ENCODE data around the gene RPRD1A.
"Not testable (repeated sequence)": the region's sequence is repeated elsewhere in the genome, so short reads cannot be mapped to it uniquely, and the experiment has no call there.

RPRD1A gene, protein sequence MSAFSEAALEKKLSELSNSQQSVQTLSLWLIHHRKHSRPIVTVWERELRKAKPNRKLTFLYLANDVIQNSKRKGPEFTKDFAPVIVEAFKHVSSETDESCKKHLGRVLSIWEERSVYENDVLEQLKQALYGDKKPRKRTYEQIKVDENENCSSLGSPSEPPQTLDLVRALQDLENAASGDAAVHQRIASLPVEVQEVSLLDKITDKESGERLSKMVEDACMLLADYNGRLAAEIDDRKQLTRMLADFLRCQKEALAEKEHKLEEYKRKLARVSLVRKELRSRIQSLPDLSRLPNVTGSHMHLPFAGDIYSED

DNA sequence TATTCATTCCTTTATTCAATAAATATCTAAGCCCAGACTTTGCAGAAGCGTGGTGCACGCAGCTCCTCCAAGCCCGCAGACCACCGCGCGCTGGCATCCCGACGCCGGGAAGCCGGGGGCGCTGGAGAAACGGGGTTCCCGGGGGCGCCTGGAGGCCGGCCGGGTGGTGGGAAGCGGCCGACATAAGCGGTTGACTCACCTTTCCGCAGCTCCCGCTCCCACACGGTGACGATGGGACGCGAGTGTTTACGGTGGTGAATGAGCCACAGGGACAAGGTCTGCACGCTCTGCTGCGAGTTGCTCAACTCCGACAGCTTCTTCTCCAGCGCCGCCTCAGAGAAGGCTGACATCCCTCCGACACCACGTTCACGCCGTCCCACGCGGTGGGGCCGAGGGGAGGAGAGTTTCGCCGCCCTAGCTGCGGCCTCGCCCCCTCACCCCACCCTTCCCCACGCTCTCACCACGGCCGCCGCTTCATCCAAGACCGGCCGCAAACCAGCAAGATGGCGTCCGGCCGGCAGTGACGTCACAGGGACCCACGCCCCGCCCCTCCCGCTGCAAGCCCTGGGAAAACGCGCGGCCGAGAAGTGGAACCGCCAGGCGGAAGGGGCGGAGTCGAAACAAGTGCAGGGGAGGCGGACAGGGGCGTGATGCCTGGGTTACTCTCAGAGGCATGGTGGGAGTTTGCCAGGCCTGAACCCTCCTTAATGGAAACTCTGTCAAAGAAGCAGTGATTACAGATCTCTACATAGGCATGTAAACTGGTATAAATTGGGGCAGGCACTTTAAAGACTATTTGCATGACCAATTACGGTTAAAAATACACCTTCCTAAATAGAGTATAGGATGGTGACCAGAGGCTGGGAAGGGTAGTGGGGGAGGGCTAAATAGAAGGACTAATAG, at the start of gene RPRD1A:
Gene RPRD1A, minus strand, starts transcription at position 505 of the 903 bp plus-strand sequence. Its CDS starts 155 bp downstream, at position 350.
- DNase-seq: peak; percentile 98

- DNase-seq: not testable (repeated sequence)
Measured at GRCh38 chr18:36116771-36117170, 49.4 kb upstream of the RPRD1A start.

- no peak for DNase-seq
Measured at GRCh38 chr18:36114738-36115137, 47.4 kb upstream of the RPRD1A start.

DNA sequence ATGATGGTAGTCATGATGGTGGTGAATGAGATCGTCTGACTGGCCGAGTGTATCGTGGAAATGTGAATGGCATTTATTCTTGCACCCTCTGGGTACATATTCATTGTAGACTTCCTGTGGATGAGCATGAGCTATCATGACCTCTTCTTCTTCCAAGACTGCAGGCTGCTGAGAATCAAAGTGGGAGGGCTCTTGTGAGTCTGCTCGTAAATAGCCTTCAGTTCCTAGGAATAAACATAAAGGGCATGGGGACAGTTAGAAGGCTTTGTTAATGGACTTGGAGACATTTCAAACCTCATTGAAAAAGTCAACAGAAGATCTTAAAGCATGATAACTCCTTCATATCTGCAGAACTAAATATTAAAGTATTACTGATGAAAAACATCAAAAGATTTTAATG, 46.9 kb upstream of the RPRD1A start:
- DNase-seq: no peak

- no peak for DNase-seq
Measured at GRCh38 chr18:36112302-36112701, 44.9 kb upstream of the RPRD1A start.

DNA sequence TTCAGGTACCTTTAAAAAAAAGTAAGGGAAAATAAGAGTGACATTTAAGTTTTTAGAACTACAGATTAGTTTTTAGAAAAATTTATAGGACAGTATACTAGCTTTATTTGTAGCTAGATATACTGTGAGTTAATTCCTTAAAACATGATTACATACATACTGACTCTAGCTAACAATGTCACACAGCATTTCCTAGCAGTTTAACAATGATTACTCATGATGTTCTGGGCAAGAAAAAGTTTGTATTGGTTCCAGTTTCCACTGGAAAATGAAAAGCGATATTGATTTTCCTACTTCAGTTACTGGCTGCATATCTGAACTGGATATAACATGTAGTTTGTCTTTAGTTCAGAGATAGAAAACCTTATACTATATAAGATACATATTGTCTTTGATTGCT, 42.4 kb upstream of the RPRD1A start:
- DNase-seq: no peak

DNA sequence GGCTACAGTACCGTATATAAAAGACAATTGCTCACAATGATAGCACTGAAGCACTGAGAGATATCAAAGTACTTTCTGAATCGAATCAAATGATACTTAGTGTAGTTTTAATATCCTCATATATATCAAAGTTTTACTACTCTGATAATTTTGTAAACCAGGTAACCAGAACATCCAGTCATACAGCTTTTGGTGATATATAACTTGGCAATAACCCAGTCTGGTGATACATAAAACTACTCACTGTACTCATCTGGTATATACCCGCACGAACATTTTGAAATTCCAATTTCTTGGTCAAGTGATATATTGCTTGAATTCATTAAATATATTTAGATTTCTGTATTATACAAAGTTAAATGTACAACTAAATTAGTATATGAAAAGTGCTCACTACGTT, 41.2 kb upstream of the RPRD1A start:
- DNase-seq: no peak

GRCh38 chr18:36108196-36108595, 40.8 kb upstream of the RPRD1A start:
- DNase-seq: no peak

DNA sequence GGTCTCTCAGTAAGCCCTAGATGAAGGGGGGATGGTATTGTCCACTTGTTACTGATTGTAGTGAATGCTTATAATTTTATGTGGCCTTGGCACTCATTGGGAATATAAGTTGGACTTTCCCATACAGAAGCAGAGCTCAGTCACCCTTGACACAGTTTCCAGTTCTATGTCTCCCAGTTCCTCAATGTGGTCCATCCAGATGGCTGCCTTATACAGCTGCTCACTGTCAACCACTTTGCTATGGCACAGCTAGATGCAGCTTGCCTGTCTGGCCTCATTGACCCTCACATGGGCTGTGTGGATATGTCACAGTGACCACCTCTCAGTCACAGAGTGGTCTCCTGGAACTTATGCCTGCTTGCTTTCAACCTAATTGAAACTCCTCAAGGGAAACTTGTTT, 40.1 kb upstream of the RPRD1A start:
- DNase-seq: no peak

- DNase-seq: no peak
Measured at GRCh38 chr18:36104749-36105148, 37.4 kb upstream of the RPRD1A start.

DNA sequence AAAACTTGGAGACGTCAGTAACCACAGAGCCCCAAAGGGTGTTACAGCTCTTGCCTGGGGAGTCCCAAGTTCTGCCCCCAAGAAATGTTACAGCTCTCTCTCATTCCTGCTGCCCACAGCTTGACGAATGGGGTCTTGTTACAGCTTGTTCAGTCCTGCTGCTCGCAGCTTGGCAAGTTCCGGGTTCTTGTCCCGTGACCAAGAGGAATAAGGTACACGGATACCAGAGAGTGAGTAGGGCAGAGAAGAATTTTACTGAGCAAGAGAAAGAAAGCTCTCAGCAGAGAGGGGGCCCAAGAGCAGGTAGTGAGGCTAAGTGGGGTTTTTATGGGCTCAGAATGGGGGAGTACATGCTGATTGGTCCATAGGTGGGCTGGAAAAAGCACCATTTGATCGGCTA, 34.6 kb upstream of the RPRD1A start:
- no peak for DNase-seq

DNA sequence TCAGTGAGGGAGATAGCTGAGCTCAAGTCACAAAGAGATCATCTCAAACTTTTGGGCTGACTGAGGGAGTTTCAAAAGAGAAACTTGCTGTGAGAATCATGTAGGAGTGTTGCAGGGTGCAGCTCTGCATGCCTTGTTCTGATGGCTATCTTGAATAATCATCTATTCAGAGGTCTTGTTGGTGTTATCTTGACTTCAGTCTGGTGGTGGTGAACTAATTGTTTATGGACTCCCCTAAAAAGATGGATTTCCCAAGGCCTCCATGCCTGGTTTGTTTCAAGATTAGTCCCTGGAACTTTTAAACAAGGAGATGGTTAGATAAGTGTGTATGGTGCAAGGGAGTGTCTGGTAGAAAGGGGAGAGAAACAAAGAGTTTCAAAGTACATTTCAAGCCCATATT, 32.0 kb upstream of the RPRD1A start:
- no peak for DNase-seq

GRCh38 chr18:36096955-36097354, 29.6 kb upstream of the RPRD1A start:
- no peak for DNase-seq

DNA sequence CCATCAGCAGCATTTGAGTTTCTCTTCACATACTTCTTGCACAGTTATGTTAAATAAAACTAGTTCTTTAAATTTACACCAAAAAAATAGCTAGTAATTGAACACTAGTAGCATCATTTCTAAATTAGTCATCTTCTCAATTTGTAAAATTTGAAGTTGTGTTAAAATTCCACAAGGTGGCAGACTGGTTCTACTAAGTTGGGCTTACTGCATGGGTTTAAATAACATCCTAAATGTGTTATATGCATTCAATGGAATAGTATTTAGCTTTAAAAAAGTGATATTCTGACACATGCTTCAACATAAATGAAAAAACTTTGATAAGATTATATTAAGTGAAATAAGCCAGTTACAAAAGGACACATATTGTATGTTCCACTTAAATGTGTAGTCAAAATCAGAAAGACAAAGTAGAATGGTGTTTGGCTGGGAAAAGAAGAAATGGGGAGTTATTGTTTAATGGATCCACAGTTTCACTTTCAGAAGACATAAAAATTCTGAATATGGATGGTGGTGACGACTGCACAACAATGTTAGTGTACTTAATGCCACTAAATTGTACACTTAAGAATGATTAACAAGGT, 28.7 kb upstream of the RPRD1A start:
- DNase-seq: no peak

GRCh38 chr18:36094431-36094830, 27.1 kb upstream of the RPRD1A start:
- no peak for DNase-seq

DNA sequence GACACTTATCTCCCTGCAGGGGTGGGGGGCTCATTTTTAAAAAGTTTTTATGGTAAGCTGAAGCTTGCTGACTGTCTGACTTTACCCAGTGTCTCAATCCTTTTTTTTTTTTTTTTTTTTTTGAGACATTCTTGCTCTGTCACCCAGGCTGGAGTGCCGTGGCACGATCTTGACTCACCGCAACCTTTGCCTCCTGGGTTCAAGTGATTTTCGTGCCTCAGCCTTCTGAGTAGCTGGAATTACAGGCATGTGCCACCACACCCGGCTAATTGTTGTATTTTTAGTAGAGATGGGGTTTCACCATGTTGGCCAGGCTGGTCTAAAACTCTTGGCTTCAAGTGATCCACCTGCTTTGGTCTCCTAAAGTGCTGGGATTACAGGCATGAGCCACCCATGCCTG, 24.8 kb upstream of the RPRD1A start:
- DNase-seq: not testable (repeated sequence)

DNA sequence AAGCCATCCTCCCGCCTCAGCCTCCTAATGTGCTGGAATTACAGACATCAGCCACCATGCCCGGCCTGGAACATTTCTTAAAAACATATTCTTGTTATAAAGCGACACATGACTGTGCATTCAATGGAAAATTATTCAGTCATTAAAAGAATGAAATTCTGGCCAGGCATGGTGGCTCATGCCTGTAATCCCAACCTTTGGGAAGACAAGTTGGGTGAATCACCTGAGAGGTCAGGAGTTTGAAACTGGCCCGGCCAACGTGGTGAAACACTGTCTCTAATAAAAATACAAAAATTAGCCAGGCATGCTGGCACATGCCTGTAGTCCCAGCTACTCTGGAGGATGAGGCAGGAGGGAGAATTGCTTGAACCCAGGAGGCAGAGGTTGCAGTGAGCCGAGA, 21.6 kb upstream of the RPRD1A start:
- DNase-seq: no peak

GRCh38 chr18:36088256-36088655, 20.9 kb upstream of the RPRD1A start:
- DNase-seq: no peak

DNA sequence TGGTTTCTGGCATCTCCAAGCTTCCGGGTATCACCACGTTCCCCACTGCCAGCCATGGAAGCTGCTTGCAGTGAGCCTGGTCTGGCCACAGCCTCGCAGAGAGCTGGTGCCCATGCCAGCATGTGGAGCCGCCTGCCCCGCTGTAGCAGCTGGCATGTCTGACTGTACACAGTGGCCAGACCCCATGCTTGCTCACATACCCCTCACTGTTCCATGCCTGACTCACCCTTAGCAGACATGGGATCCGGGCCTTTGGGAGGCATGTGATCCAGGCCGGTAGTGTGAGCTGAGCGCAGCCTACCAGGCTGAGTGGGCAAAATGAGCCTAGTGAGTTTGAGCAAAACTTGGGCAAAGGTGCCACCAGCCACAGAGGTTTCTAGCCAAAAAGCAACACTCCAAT, 18.8 kb upstream of the RPRD1A start:
- no peak for DNase-seq

DNA sequence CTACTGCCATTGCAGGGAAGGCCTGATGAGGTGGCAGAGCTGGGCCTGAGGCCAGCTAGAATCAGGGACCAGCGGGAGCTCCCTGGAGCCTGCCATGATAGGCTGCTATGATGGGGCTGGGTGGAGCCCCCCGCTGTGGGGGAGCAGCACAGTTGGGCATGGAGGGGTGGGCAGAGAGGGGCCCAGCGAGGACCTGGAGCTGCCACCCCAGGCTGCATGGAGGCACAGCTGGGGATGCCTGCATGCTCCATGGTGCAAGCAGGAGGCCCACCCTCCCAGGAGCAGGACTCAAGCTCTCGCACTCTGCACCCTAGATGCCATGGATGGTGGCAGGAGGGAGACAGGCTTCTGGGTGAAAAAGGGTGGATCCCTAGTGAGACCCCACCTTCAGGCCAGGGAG, 17.8 kb upstream of the RPRD1A start:
- DNase-seq: no peak

GRCh38 chr18:36083729-36084128, 16.4 kb upstream of the RPRD1A start:
- DNase-seq: no peak

GRCh38 chr18:36081118-36081517, 13.8 kb upstream of the RPRD1A start:
- not testable (repeated sequence) for DNase-seq

DNA sequence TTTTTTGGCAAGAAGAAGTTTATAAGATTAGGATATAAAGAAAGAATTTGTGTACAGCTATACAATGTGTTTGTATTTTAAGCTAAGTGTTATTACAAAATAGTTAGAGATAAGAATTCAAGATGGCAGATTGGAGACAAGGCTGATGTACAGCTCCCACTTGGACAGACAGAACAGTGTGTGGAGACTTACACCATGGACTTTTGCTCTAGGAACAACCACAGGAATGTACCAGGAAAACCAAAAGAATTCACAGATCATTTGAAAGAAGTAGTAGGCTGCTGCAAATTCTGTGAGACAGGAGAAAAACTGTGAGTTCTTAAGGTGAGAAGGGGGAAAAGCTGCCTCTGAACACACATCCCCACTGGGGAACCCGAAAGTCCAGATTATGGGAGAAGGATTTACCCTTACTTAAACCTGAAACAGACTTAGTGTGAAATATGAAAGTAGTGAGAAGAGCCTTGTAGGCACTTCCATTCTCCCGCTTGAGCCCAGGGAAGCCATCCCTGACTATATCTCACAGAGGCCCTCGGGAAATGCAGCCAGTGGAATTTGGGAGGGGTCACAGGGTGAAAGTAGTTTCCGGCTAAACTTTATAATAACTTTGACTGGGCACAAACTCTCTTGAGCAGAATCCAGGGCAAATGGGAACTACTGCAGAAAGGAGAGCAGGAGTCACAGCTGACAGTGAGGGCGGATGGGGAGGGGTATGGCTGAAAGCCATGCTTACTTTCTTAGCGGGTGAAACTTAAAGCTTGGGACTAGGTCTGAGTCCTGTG, 11.6 kb upstream of the RPRD1A start:
- DNase-seq: no peak
